Ishikawa (cell line): ENCODE results near the gene TBCD.

Source experiments
- CEBPB ChIP-seq: IDR thresholded peaks from 2 replicates; pipeline ENCODE4 v1.6.1; 2012
- CREB1 ChIP-seq: IDR thresholded peaks from 2 replicates; pipeline ENCODE4 v1.6.1; 2012; ENCODE audit warnings: low read depth
- EGR1 ChIP-seq: IDR thresholded peaks from 2 replicates; pipeline ENCODE4 v1.6.1; 2012
- EP300 ChIP-seq: IDR thresholded peaks from 2 replicates; pipeline ENCODE4 v1.6.1; 2012; ENCODE audit warnings: borderline replicate concordance
- FOXM1 ChIP-seq: IDR thresholded peaks from 2 replicates; pipeline ENCODE4 v1.6.1; 2012; ENCODE audit warnings: low read depth, borderline replicate concordance
- MAX ChIP-seq: IDR thresholded peaks from 2 replicates; pipeline ENCODE4 v1.6.1; 2012
- NFIC ChIP-seq: IDR thresholded peaks from 2 replicates; pipeline ENCODE4 v1.6.1; 2012
- RAD21 ChIP-seq: IDR thresholded peaks from 2 replicates; pipeline ENCODE4 v1.6.1; 2012; ENCODE audit warnings: low read depth
- REST ChIP-seq: IDR thresholded peaks from 2 replicates; pipeline ENCODE4 v1.6.1; 2012; ENCODE audit warnings: low read depth, mild to moderate bottlenecking
- TAF1 ChIP-seq: IDR thresholded peaks from 2 replicates; pipeline ENCODE4 v1.6.1; 2012; ENCODE audit warnings: low read depth, mild to moderate bottlenecking
- TCF12 ChIP-seq: IDR thresholded peaks from 2 replicates; pipeline ENCODE4 v1.6.1; 2012; ENCODE audit warnings: low read depth
- TEAD4 ChIP-seq: IDR thresholded peaks from 2 replicates; pipeline ENCODE4 v1.6.1; 2012
- USF1 ChIP-seq: IDR thresholded peaks from 2 replicates; pipeline ENCODE4 v1.6.1; 2012
- YY1 ChIP-seq: IDR thresholded peaks from 2 replicates; pipeline ENCODE4 v1.6.1; 2012; ENCODE audit warnings: low read depth
- ZBTB7A ChIP-seq: IDR thresholded peaks from 2 replicates; pipeline ENCODE4 v1.6.1; 2012; ENCODE audit warnings: low read depth

Gene TBCD

GRCh38 chr17:82808921-82809905 is 57.3 kb downstream of the TBCD start:
- TF ChIP-seq USF1: no peak
- no peak for TF ChIP-seq TCF12
- TF ChIP-seq EGR1: no peak
- no peak for TF ChIP-seq TAF1
- no peak for TF ChIP-seq ZBTB7A
- no peak for TF ChIP-seq EP300
- no peak for TF ChIP-seq NFIC

GRCh38 chr17:82810644-82811430 is 59.0 kb downstream of the TBCD start:
- no peak for TF ChIP-seq REST
- no peak for TF ChIP-seq MAX
- TF ChIP-seq CREB1: no peak
- no peak for TF ChIP-seq TEAD4
- TF ChIP-seq ZBTB7A: no peak
- TF ChIP-seq FOXM1: no peak
- TF ChIP-seq YY1: no peak
- no peak for TF ChIP-seq NFIC
- TF ChIP-seq EP300: no peak
- no peak for TF ChIP-seq EGR1
- TF ChIP-seq RAD21: no peak
- TF ChIP-seq CEBPB: no peak
- TF ChIP-seq USF1: no peak
- no peak for TF ChIP-seq TAF1
- TF ChIP-seq TCF12: no peak

- no peak for TF ChIP-seq USF1
- TF ChIP-seq FOXM1: no peak
- TF ChIP-seq RAD21: no peak
- no peak for TF ChIP-seq TCF12
- no peak for TF ChIP-seq TAF1
- no peak for TF ChIP-seq CREB1
- no peak for TF ChIP-seq ZBTB7A
- TF ChIP-seq CEBPB: no peak
Measured at GRCh38 chr17:82812058-82812457, 60.2 kb downstream of the TBCD start.

- TF ChIP-seq EP300 (no peak), TCF12 (no peak), NFIC (no peak), TAF1 (no peak), REST (no peak), CEBPB (no peak), FOXM1 (no peak), TEAD4 (no peak), RAD21 (no peak), YY1 (no peak), MAX (no peak)
Measured at GRCh38 chr17:82812601-82813000, 60.7 kb downstream of the TBCD start.
